SH-SY5Y (cell line): Measurements from ENCODE around the gene ZNF664.

Experiments
- GATA2 ChIP-seq: IDR thresholded peaks from 2 replicates; pipeline ENCODE4 v1.6.1; 2011; ENCODE audit warnings: mild to moderate bottlenecking, low read depth, low read length
- GATA3 ChIP-seq: IDR thresholded peaks from 2 replicates; pipeline ENCODE4 v1.6.1; 2011; ENCODE audit warnings: low read depth, mild to moderate bottlenecking, low read length, moderate library complexity

ZNF664 gene

GRCh38 chr12:123972457-123973401, at the start of gene ZNF664, which contains the start of gene CCDC92:
ZNF664 (plus strand) TSS chr12:123973215; CDS start chr12:124012145, 38,930 bp downstream.
CCDC92 (minus strand) TSS chr12:123972831; CDS start chr12:123944305, 28,526 bp downstream.
- no peak for TF ChIP-seq GATA2
- TF ChIP-seq GATA3, result no peak

- no peak for TF ChIP-seq GATA3
- TF ChIP-seq GATA2, result no peak
Observed at GRCh38 chr12:123923927-123924326, 49.1 kb upstream of the ZNF664 start.

- TF ChIP-seq GATA3 (no peak), GATA2 (no peak)
Observed at GRCh38 chr12:123924539-123924938, 48.5 kb upstream of the ZNF664 start.

- TF ChIP-seq GATA3, result no peak
- TF ChIP-seq GATA2, result no peak
Observed at GRCh38 chr12:123928274-123928865, 44.6 kb upstream of the ZNF664 start.

GRCh38 chr12:123928897-123929296, 44.1 kb upstream of the ZNF664 start:
- TF ChIP-seq GATA2, result no peak
- TF ChIP-seq GATA3, result no peak

GRCh38 chr12:123929946-123930583, 43.0 kb upstream of the ZNF664 start:
- no peak for TF ChIP-seq GATA3
- no peak for TF ChIP-seq GATA2

- TF ChIP-seq GATA3 (no peak), GATA2 (no peak)
Observed at GRCh38 chr12:123931686-123932321, 41.2 kb upstream of the ZNF664 start.

- no peak for TF ChIP-seq GATA3
- TF ChIP-seq GATA2, result no peak
Observed at GRCh38 chr12:123933214-123933613, 39.8 kb upstream of the ZNF664 start.

- TF ChIP-seq GATA3, result no peak
- TF ChIP-seq GATA2, result no peak
Observed at GRCh38 chr12:123934016-123934620, 38.9 kb upstream of the ZNF664 start.

- TF ChIP-seq GATA3 (no peak), GATA2 (no peak)
Observed at GRCh38 chr12:123934829-123935228, 38.2 kb upstream of the ZNF664 start.

- TF ChIP-seq GATA2 (no peak), GATA3 (no peak)
Observed at GRCh38 chr12:123935956-123936355, 37.1 kb upstream of the ZNF664 start.

GRCh38 chr12:123936471-123936870, 36.5 kb upstream of the ZNF664 start:
- TF ChIP-seq GATA3 (no peak), GATA2 (no peak)

GRCh38 chr12:123936956-123937706, 35.9 kb upstream of the ZNF664 start:
- TF ChIP-seq GATA2 (no peak), GATA3 (no peak)
